Retinal pigment epithelial cell (primary cell): ENCODE data around the gene TMEM131L.
"Not testable (repeated sequence)": the region's sequence is repeated elsewhere in the genome, so short reads cannot be mapped to it uniquely, and the experiment has no call there.

Experiments used
- DNase-seq: peaks from one replicate; pipeline ENCODE4 v3.0.0-alpha.2; 2010; ENCODE audit warnings: low read depth
- H3K4me3 ChIP-seq: 2 replicates; pipeline ENCODE4 v1.5.1; 2011; ENCODE audit warnings: mild to moderate bottlenecking, low read length, control low read depth, moderate library complexity
- CTCF ChIP-seq: conservative IDR thresholded peaks from 2 replicates; pipeline ENCODE4 v1.5.1; 2011; ENCODE audit warnings: low read depth, low read length, control low read depth, inconsistent platforms

TMEM131L gene

GRCh38 chr4:153448003-153448731, 18.0 kb upstream of the TMEM131L start:
- H3K4me3 ChIP-seq, result no peak overlapping the region
- no peak for TF ChIP-seq CTCF
- DNase-seq, result no peak

GRCh38 chr4:153449338-153449737, 16.8 kb upstream of the TMEM131L start:
- no peak for TF ChIP-seq CTCF
- DNase-seq, result no peak
- H3K4me3 ChIP-seq, result no peak overlapping the region

- H3K4me3 ChIP-seq, result no peak overlapping the region
- DNase-seq, result no peak
- TF ChIP-seq CTCF, result no peak
Observed at GRCh38 chr4:153450544-153450917, 15.6 kb upstream of the TMEM131L start.

- not testable (repeated sequence) for DNase-seq, H3K4me3 ChIP-seq
Observed at GRCh38 chr4:153451145-153451544, 15.0 kb upstream of the TMEM131L start.

- no peak for DNase-seq
- no peak overlapping the region for H3K4me3 ChIP-seq
- no peak for TF ChIP-seq CTCF
Observed at GRCh38 chr4:153451911-153452657, 14.1 kb upstream of the TMEM131L start.

GRCh38 chr4:153452658-153453378, 13.3 kb upstream of the TMEM131L start:
- no peak overlapping the region for H3K4me3 ChIP-seq
- no peak for DNase-seq
- no peak for TF ChIP-seq CTCF

GRCh38 chr4:153453402-153453801, 12.8 kb upstream of the TMEM131L start:
- H3K4me3 ChIP-seq, result no peak overlapping the region
- no peak for DNase-seq
- no peak for TF ChIP-seq CTCF
